Measurements from ENCODE around the gene GRIK4. TPM values are rescaled to one million over a fixed set of nuclear protein-coding genes. Genes with fewer than 3 reads are reported as not detected.

The GRIK4 gene
- total RNA-seq, 1 donor from 2014 or later, result 0.36 TPM

DNA sequence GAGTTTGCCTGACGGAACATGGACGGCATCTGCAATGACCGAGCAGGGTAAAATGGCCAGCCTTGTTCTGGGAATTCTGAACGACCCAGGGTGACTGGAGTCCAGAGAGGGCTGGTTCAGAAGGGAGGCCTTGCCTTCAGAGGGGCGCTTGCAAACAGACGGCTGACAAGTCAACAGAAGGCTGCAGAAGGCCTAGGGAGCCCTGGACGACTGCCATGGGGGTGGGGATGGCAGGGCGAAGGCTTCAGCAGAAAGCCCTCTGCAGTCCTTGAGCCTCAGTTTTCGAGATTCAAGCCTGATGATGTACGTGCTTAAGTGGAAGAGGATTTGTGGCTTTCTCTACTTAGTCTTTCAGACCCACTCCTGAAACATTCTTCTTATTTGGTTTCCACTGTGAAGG lies 395.2 kb downstream of the GRIK4 start:
- Histone ChIP-seq H3K27ac (no peak overlapping the region), H3K9me3 (ENCODE audit: low read depth) (no peaks in the 10 kb centered on the region), H4K20me1 (ENCODE audit: low read depth) (no peaks in the 10 kb centered on the region), H3K79me2 (ENCODE audit: low read depth) (no peaks in the 10 kb centered on the region), H3K4me3 (no peak overlapping the region), H3K4me1 (no peaks in the 10 kb centered on the region), H3K36me3 (no peaks in the 10 kb centered on the region), H3K9ac (no peak overlapping the region), H3K4me2 (no peak overlapping the region), H3K27me3 (no peaks in the 10 kb centered on the region), H2AFZ (replicated peaks) (no peak overlapping the region), H3F3A (ENCODE audit: low read depth) (no peaks in the 10 kb centered on the region)
- H3K27ac Mint-ChIP-seq, result no peak overlapping the region
- TF ChIP-seq EZH2 (IDR thresholded peaks at IDR 0.05) (no peak), EZH2phosphoT487 (IDR thresholded peaks at IDR 0.05) (no peak)
- TF ChIP-seq, protein P1, sequence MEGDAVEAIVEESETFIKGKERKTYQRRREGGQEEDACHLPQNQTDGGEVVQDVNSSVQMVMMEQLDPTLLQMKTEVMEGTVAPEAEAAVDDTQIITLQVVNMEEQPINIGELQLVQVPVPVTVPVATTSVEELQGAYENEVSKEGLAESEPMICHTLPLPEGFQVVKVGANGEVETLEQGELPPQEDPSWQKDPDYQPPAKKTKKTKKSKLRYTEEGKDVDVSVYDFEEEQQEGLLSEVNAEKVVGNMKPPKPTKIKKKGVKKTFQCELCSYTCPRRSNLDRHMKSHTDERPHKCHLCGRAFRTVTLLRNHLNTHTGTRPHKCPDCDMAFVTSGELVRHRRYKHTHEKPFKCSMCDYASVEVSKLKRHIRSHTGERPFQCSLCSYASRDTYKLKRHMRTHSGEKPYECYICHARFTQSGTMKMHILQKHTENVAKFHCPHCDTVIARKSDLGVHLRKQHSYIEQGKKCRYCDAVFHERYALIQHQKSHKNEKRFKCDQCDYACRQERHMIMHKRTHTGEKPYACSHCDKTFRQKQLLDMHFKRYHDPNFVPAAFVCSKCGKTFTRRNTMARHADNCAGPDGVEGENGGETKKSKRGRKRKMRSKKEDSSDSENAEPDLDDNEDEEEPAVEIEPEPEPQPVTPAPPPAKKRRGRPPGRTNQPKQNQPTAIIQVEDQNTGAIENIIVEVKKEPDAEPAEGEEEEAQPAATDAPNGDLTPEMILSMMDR (IDR thresholded peaks at IDR 0.05), result no peak
- H3K36me3 Mint-ChIP-seq, result no peaks in the 10 kb centered on the region
- peaks cover 12% of the 10 kb centered on the region for H3K4me1 Mint-ChIP-seq
- H3K27me3 Mint-ChIP-seq (ENCODE audit: insufficient read depth, low read depth), result peaks cover 5% of the 10 kb centered on the region
- no peaks in the 10 kb centered on the region for H3K9me3 Mint-ChIP-seq
- no peak for DNase-seq (ENCODE audit: low spot score)
- H3K4me3 Mint-ChIP-seq, result no peak overlapping the region

GRCh38 chr11:120907971-120908370 lies 396.4 kb downstream of the GRIK4 start:
- Histone ChIP-seq H3K36me3 (no peaks in the 10 kb centered on the region), H3F3A (ENCODE audit: low read depth) (no peaks in the 10 kb centered on the region), H3K9ac (no peak overlapping the region), H2AFZ (replicated peaks) (no peak overlapping the region), H3K9me3 (ENCODE audit: low read depth) (no peaks in the 10 kb centered on the region), H3K4me2 (no peak overlapping the region), H4K20me1 (ENCODE audit: low read depth) (no peaks in the 10 kb centered on the region), H3K4me1 (no peaks in the 10 kb centered on the region), H3K27ac (no peak overlapping the region), H3K4me3 (no peak overlapping the region), H3K79me2 (ENCODE audit: low read depth) (no peaks in the 10 kb centered on the region), H3K27me3 (no peaks in the 10 kb centered on the region)
- no peak for TF ChIP-seq EZH2 (IDR thresholded peaks at IDR 0.05)
- peaks cover 5% of the 10 kb centered on the region for H3K27me3 Mint-ChIP-seq (ENCODE audit: insufficient read depth, low read depth)
- no peaks in the 10 kb centered on the region for H3K36me3 Mint-ChIP-seq
- no peak overlapping the region for H3K4me3 Mint-ChIP-seq
- no peaks in the 10 kb centered on the region for H3K9me3 Mint-ChIP-seq
- peaks cover 17% of the 10 kb centered on the region for H3K4me1 Mint-ChIP-seq
- DNase-seq (ENCODE audit: low spot score), result no peak
- peak overlapping the region; percentile 31 for H3K27ac Mint-ChIP-seq

GRCh38 chr11:120908461-120909181 lies 397.1 kb downstream of the GRIK4 start:
- Histone ChIP-seq H3K27me3 (no peaks in the 10 kb centered on the region), H3K4me3 (no peak overlapping the region), H3K9ac (no peak overlapping the region), H2AFZ (replicated peaks) (no peak overlapping the region), H3K36me3 (no peaks in the 10 kb centered on the region), H3K4me1 (no peaks in the 10 kb centered on the region), H3K27ac (no peak overlapping the region), H3K79me2 (ENCODE audit: low read depth) (no peaks in the 10 kb centered on the region), H4K20me1 (ENCODE audit: low read depth) (no peaks in the 10 kb centered on the region), H3K9me3 (ENCODE audit: low read depth) (no peaks in the 10 kb centered on the region), H3F3A (ENCODE audit: low read depth) (no peaks in the 10 kb centered on the region), H3K4me2 (no peak overlapping the region)
- no peak overlapping the region for H3K4me3 Mint-ChIP-seq
- peaks cover 7% of the 10 kb centered on the region for H3K27me3 Mint-ChIP-seq (ENCODE audit: insufficient read depth, low read depth)
- H3K36me3 Mint-ChIP-seq, result no peaks in the 10 kb centered on the region
- H3K9me3 Mint-ChIP-seq, result no peaks in the 10 kb centered on the region
- TF ChIP-seq EZH2 (IDR thresholded peaks at IDR 0.05), result no peak
- TF ChIP-seq EZH2phosphoT487 (IDR thresholded peaks at IDR 0.05), result no peak
- TF ChIP-seq, protein P1 (IDR thresholded peaks at IDR 0.05), result no peak
- H3K4me1 Mint-ChIP-seq, result peaks cover 17% of the 10 kb centered on the region
- peak overlapping the region; percentile 31 for H3K27ac Mint-ChIP-seq
- no peak for DNase-seq (ENCODE audit: low spot score)

DNA sequence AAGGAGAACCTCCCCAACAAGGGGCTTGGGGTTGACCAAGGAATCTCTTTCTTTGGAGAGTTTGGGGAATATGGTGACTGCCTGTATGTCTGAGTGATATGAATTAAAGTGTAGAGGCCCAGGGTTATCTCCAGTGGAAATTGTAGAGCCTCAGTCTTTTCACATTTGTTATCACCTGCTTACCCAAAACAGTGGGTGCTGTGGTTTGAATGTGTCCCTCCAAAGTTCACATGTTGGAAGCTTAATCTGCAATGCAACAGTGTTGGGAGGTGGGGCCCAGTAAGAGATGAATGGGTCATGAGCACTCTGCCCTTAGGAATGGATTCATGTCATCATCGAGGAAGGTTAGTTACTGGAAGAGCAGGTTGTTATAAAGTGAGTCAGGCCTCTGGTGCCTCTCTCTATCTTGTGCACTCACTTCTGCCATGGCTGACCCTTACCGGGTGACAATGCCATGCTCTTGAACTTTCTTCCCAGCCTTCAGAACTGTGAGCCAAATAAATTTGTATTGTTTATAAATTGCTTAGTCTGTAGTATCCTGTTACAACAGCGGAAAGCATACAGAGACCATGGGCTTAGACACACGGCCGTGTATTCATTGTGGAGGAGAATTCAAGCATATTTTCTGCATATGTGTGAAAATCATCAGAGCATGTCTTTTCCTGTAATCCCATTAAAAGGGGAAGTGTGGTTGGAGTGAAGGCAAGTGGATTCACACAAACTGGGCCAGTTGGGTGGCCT lies 398.3 kb downstream of the GRIK4 start:
- Mint-ChIP-seq H3K36me3 (no peaks in the 10 kb centered on the region), H3K4me3 (no peak overlapping the region), H3K27ac (no peak overlapping the region), H3K27me3 (ENCODE audit: insufficient read depth, low read depth) (peaks cover 7% of the 10 kb centered on the region), H3K9me3 (no peaks in the 10 kb centered on the region), H3K4me1 (peaks cover 21% of the 10 kb centered on the region)
- Histone ChIP-seq H3K27ac (no peak overlapping the region), H3K4me1 (no peaks in the 10 kb centered on the region), H3K9ac (no peak overlapping the region), H3K27me3 (no peaks in the 10 kb centered on the region), H4K20me1 (ENCODE audit: low read depth) (no peaks in the 10 kb centered on the region), H3K9me3 (ENCODE audit: low read depth) (no peaks in the 10 kb centered on the region), H3K4me2 (no peak overlapping the region), H3K36me3 (no peaks in the 10 kb centered on the region), H2AFZ (replicated peaks) (no peak overlapping the region), H3F3A (ENCODE audit: low read depth) (no peaks in the 10 kb centered on the region), H3K79me2 (ENCODE audit: low read depth) (no peaks in the 10 kb centered on the region), H3K4me3 (no peak overlapping the region)
- no peak for DNase-seq (ENCODE audit: low spot score)
- TF ChIP-seq EZH2 (IDR thresholded peaks at IDR 0.05), result no peak
- TF ChIP-seq, protein P1 (IDR thresholded peaks at IDR 0.05), result no peak
- TF ChIP-seq EZH2phosphoT487 (IDR thresholded peaks at IDR 0.05), result no peak
